ENCODE measurements around the gene ADGRD1. TPM values are rescaled to one million over a fixed set of nuclear protein-coding genes. Genes with fewer than 3 reads are reported as not detected.

The ADGRD1 gene
- total and polyA plus RNA-seq, 8 donors: 1.4 to 7.3 (median 5.2) TPM

GRCh38 chr12:131075611-131076010, 121.9 kb downstream of the ADGRD1 start:
- ATAC-seq (no peak), DNase-seq (no peak), FAIRE-seq (no peak)
- intact Hi-C loops (cut with DNase I): no loop called here
- Histone ChIP-seq H3K9me3 (no peaks in the 10 kb centered on the region), H3K4me3 (no peak overlapping the region), H3K27ac (no peak overlapping the region), H3K4me1 (no peaks in the 10 kb centered on the region), H3K36me3 (no peaks in the 10 kb centered on the region), H3K27me3 (no peaks in the 10 kb centered on the region)
- 67 to 70% methylated on average over 8 of the region's 8 CpGs for WGBS, 2 donors
- TF ChIP-seq CTCF (IDR thresholded peaks at IDR 0.05): no peak

DNA sequence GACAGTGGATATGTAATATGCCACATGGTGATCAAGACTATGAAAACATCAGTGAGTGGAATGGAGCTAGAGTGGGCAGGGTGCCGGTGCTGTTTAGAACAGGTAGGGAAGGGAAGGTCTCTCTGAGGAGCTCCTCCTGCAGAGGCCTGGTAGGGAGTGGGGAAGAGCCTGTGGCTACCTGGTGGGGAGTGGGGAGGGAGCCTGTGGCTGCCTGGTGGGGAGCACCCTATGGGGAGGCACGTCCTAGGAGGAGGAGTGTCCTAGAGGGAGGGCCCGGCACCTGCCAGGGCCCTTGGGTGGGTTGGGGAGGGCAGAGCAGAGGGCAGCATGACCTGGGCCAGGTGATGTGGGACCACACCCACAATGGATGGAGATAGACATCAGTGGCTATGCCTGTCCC, 122.6 kb downstream of the ADGRD1 start:
- no peaks in the 10 kb centered on the region for H3K27me3 ChIP-seq
- no peak overlapping the region for H3K27ac ChIP-seq
- 77 to 83% methylated on average over 3 of the region's 3 CpGs for WGBS, 2 donors
- H3K9me3 ChIP-seq: no peaks in the 10 kb centered on the region
- TF ChIP-seq CTCF (IDR thresholded peaks at IDR 0.05): no peak
- H3K4me3 ChIP-seq: no peak overlapping the region
- FAIRE-seq (no peak), ATAC-seq (no peak), DNase-seq (peak in 1 of 6 donors; percentile 27)
- no peaks in the 10 kb centered on the region for H3K36me3 ChIP-seq
- intact Hi-C loops (cut with DNase I): no loop called here
- no peaks in the 10 kb centered on the region for H3K4me1 ChIP-seq

DNA sequence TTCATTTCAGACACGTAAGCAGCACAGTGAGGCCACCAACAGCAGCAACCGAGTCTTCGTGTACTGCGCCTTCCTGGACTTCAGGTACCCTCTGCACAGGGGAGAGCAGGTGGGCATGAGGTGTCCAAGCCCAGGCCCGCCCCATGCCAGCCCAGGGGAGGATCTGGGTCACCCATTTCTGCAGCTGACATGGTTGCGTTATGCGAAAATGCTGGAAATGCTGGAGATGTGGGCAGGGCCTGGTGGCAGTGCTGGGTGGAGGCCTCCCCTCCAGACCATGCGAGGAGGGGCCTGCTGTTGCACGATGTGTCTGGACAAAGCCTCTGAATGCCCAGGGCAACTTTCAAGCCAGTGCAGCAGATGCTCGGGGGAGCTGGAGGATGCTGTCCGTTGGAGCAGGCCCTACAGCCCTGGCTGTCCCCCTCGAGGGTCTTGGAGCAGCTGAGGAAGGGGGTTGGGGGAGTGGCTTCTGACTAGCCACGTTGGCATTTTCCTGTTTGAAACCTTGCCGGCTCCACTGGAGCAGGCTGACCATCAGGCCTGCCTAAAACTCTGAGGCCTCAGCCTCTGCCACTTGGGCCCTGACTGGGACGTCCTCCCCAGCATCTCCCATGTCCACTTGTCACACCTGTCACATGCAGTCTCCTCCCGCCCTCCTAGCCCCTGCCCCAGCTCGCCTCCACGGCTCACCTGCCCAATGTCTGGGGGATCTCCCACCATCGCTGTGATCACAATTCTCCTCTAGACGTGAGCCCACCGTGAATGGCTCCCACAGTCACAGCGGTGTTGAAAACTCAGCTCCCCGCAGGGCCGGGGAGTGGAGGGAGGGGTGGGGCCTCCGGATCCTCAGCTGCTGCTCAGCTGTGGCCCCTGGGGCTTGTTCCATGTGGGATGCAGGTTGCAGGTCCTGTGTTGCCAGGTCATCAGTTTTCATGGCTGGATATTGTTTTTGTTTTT, 123.4 kb downstream of the ADGRD1 start:
- no peak for TF ChIP-seq CTCF (IDR thresholded peaks at IDR 0.05)
- H3K9me3 ChIP-seq: no peaks in the 10 kb centered on the region
- ATAC-seq (no peak), FAIRE-seq (no peak), DNase-seq (no peak)
- H3K36me3 ChIP-seq: no peaks in the 10 kb centered on the region
- intact Hi-C loops (cut with DNase I): no loop called here
- H3K27ac ChIP-seq: no peak overlapping the region
- no peak overlapping the region for H3K4me3 ChIP-seq
- H3K4me1 ChIP-seq: no peaks in the 10 kb centered on the region
- no peaks in the 10 kb centered on the region for H3K27me3 ChIP-seq
- WGBS, 2 donors: 77% methylated on average over 25 of the region's 25 CpGs

- no peaks in the 10 kb centered on the region for H3K4me1 ChIP-seq
- H3K36me3 ChIP-seq: no peaks in the 10 kb centered on the region
- ATAC-seq (no peak), DNase-seq (no peak), FAIRE-seq (no peak)
- 65 to 69% methylated on average over 11 of the region's 11 CpGs for WGBS, 2 donors
- no peaks in the 10 kb centered on the region for H3K9me3 ChIP-seq
- no peak overlapping the region for H3K4me3 ChIP-seq
- no peaks in the 10 kb centered on the region for H3K27me3 ChIP-seq
- H3K27ac ChIP-seq: no peak overlapping the region
- TF ChIP-seq CTCF (IDR thresholded peaks at IDR 0.05): no peak
- intact Hi-C loops (cut with DNase I): no loop called here
Observed at GRCh38 chr12:131077931-131078391, 124.3 kb downstream of the ADGRD1 start.

Measured in pancreas (tissue), 10 donors.